ENCODE results near the gene DLGAP1. TPM values are rescaled to one million over a fixed set of nuclear protein-coding genes. Genes with fewer than 3 reads are reported as not detected.

Gene DLGAP1
- total RNA-seq, 4 donors from 2014 or later = 1.2 to 1.4 (median 1.4) TPM

DNA sequence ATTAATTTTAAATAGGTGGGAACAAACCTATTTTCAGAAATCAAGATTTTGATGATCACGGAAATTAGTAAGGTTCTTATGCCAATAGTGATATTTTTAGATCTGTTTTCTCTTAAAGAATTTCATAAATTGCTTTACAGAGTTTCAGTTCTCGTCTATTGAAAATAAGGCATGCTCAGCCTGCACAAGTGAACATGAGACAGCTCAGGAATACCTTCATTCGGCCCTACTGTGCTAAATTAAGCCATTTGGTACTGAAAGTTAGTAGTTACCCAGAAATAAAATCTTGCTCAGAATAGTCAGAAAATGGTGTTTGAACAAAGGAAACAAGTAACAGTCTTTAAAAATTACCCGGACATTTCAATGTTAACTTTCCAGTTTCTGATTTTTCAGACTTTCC lies 60.4 kb downstream of the DLGAP1 start:
- TF ChIP-seq EP300 (IDR thresholded peaks at IDR 0.05) (no peak), POLR2A (IDR thresholded peaks at IDR 0.05; ENCODE audit: low read depth) (no peak), POLR2AphosphoS5 (IDR thresholded peaks at IDR 0.05) (no peak)
- TF ChIP-seq, protein P1, sequence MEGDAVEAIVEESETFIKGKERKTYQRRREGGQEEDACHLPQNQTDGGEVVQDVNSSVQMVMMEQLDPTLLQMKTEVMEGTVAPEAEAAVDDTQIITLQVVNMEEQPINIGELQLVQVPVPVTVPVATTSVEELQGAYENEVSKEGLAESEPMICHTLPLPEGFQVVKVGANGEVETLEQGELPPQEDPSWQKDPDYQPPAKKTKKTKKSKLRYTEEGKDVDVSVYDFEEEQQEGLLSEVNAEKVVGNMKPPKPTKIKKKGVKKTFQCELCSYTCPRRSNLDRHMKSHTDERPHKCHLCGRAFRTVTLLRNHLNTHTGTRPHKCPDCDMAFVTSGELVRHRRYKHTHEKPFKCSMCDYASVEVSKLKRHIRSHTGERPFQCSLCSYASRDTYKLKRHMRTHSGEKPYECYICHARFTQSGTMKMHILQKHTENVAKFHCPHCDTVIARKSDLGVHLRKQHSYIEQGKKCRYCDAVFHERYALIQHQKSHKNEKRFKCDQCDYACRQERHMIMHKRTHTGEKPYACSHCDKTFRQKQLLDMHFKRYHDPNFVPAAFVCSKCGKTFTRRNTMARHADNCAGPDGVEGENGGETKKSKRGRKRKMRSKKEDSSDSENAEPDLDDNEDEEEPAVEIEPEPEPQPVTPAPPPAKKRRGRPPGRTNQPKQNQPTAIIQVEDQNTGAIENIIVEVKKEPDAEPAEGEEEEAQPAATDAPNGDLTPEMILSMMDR (IDR thresholded peaks at IDR 0.05) = no peak
- Histone ChIP-seq H3K27ac (replicated peaks in 1 of 4) (no peak overlapping the region), H3K4me1 (no peaks in the 10 kb centered on the region), H3K9me3 (no peaks in the 10 kb centered on the region), H3K27me3 (no peaks in the 10 kb centered on the region), H3K4me3 (no peak overlapping the region), H3K36me3 (no peaks in the 10 kb centered on the region)
- intact Hi-C loops (cut with DNase I) = no loop called here
- WGBS = 82% methylated on average over 4 of the region's 4 CpGs
- no peak for DNase-seq (ENCODE audit: extremely low spot score)

DNA sequence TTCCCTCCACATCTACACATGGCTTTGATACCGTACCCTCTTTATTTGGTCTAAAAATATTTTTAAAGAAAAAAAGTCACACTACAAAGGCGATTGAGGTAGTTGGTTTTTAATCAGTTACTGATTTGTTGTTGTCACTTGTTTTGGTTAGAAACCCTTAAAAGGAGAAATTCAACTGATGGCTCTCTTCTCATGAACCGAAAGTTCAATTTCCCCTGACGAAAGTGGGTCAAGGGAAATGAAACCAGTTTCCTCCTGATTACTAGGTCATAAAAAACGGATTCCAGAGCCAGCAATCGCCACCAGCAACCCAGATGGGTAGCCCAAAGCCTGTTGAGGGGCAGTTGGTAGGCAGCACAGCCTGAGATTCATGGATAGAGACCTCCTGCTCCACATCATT lies 63.2 kb downstream of the DLGAP1 start:
- 70% methylated on average over 6 of the region's 6 CpGs for WGBS
- no peak overlapping the region for H3K27ac ChIP-seq (replicated peaks in 1 of 4)
- H3K36me3 ChIP-seq = no peaks in the 10 kb centered on the region
- H3K4me3 ChIP-seq = no peak overlapping the region
- no peaks in the 10 kb centered on the region for H3K9me3 ChIP-seq
- TF ChIP-seq EP300 (IDR thresholded peaks at IDR 0.05) (no peak), POLR2AphosphoS5 (IDR thresholded peaks at IDR 0.05) (no peak), POLR2A (IDR thresholded peaks at IDR 0.05; ENCODE audit: low read depth) (no peak)
- TF ChIP-seq, protein P1 (IDR thresholded peaks at IDR 0.05) = no peak
- no peaks in the 10 kb centered on the region for H3K4me1 ChIP-seq
- no peaks in the 10 kb centered on the region for H3K27me3 ChIP-seq
- DNase-seq (ENCODE audit: extremely low spot score) = no peak
- intact Hi-C loops (cut with DNase I) = no loop called here

DNA sequence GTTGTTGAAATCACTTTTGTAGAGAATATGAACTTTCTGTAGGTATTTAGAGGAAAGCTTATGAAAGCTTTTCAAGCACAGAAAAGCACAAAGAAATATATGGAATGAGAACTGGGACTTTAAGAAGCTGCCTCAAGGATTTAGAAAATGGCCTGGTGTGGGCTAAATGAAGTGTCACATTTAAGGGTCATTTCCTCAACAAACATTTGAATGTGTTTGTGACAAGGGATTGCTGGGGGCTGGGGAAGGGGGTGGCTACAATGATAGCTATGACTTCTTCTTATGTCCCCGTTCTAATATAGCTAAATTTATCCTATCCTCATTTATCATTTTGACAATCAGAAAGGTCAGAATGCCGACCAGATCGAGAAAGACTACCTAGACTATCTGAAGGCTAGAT lies 69.2 kb downstream of the DLGAP1 start:
- H3K9me3 ChIP-seq = no peaks in the 10 kb centered on the region
- DNase-seq (ENCODE audit: extremely low spot score) = no peak
- no peak for TF ChIP-seq POLR2A (IDR thresholded peaks at IDR 0.05; ENCODE audit: low read depth)
- no peak for TF ChIP-seq EP300 (IDR thresholded peaks at IDR 0.05)
- TF ChIP-seq, protein P1 (IDR thresholded peaks at IDR 0.05) = no peak
- TF ChIP-seq POLR2AphosphoS5 (IDR thresholded peaks at IDR 0.05) = no peak
- H3K4me1 ChIP-seq = no peaks in the 10 kb centered on the region
- H3K27me3 ChIP-seq = no peaks in the 10 kb centered on the region
- intact Hi-C loops (cut with DNase I) = no loop called here
- no peaks in the 10 kb centered on the region for H3K36me3 ChIP-seq
- WGBS = 53% methylated on average over 3 of the region's 3 CpGs
- H3K4me3 ChIP-seq = no peak overlapping the region
- H3K27ac ChIP-seq (replicated peaks in 1 of 4) = no peak overlapping the region

DNA sequence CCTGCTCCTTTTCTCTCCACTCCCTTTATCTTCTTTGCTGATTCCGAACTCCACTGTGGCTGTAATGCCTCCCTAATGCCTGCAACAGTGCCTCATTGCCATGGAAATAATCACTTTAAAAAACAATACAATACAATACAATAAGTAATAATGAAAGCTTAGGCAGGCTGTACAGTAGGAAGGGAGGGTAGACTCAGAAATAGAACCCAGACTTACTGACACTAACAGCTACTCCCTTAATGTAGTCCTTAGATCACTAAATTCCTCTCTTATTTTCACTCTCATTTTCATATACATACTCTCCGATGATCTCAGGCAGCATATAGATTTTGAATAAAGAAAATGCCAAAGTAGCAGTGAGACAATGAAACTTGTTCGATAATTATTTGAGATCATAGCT lies 70.2 kb downstream of the DLGAP1 start:
- no peaks in the 10 kb centered on the region for H3K36me3 ChIP-seq
- DNase-seq (ENCODE audit: extremely low spot score) = no peak
- no peaks in the 10 kb centered on the region for H3K9me3 ChIP-seq
- no peak overlapping the region for H3K4me3 ChIP-seq
- WGBS = 34% methylated on average over 3 of the region's 3 CpGs
- intact Hi-C loops (cut with DNase I) = no loop called here
- TF ChIP-seq, protein P1 (IDR thresholded peaks at IDR 0.05) = no peak
- no peak for TF ChIP-seq EP300 (IDR thresholded peaks at IDR 0.05)
- TF ChIP-seq POLR2A (IDR thresholded peaks at IDR 0.05; ENCODE audit: low read depth) = no peak
- no peak for TF ChIP-seq POLR2AphosphoS5 (IDR thresholded peaks at IDR 0.05)
- no peak overlapping the region for H3K27ac ChIP-seq (replicated peaks in 1 of 4)
- no peaks in the 10 kb centered on the region for H3K27me3 ChIP-seq
- no peaks in the 10 kb centered on the region for H3K4me1 ChIP-seq

DNA sequence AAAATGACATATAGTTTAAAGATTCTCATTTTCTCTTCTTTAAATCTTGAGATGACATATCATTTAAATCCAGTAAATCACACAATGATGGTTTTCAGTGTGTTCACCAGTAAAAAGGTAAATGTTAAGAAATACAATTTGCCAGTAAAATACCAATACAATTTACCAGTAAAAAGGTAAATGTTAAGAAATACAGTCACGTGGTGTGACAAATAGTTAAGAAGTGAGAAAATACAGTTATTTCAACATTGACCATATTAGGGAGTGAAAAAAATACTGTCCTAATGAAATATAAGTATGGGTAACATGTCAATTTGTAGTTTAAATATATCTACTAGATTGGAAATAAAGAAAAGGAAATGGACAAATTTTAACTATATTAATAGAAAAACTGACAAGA lies 80.5 kb downstream of the DLGAP1 start:
- Histone ChIP-seq H3K4me3 (no peak overlapping the region), H3K27me3 (no peaks in the 10 kb centered on the region), H3K4me1 (no peaks in the 10 kb centered on the region), H3K27ac (replicated peaks in 1 of 4) (no peak overlapping the region), H3K36me3 (no peaks in the 10 kb centered on the region), H3K9me3 (no peaks in the 10 kb centered on the region)
- TF ChIP-seq EP300 (IDR thresholded peaks at IDR 0.05) (no peak), POLR2AphosphoS5 (IDR thresholded peaks at IDR 0.05) (no peak), POLR2A (IDR thresholded peaks at IDR 0.05; ENCODE audit: low read depth) (no peak)
- TF ChIP-seq, protein P1 (IDR thresholded peaks at IDR 0.05) = no peak
- 64% methylated on average over 1 of the region's 1 CpG for WGBS
- no peak for DNase-seq (ENCODE audit: extremely low spot score)
- intact Hi-C loops (cut with DNase I) = no loop called here
